ENCODE results near the gene GDPD5.

GDPD5 gene

GRCh38 chr11:75428281-75428724 lies 97.4 kb downstream of the GDPD5 start:
- no peak overlapping the region for H3K4me2 ChIP-seq (ENCODE audit: insufficient read depth, low read length)
- TF ChIP-seq CTCF (IDR thresholded peaks at IDR 0.05; ENCODE audit: borderline replicate concordance, extremely low read depth, low read length, poor library complexity, severe bottlenecking) (no peak), EZH2 (IDR thresholded peaks at IDR 0.05; ENCODE audit: borderline replicate concordance, low read depth, low read length, severe bottlenecking) (no peak)
- H3K9me3 ChIP-seq (ENCODE audit: insufficient read depth, low read length, severe bottlenecking): no peaks in the 10 kb centered on the region
- no peaks in the 10 kb centered on the region for H4K20me1 ChIP-seq (ENCODE audit: insufficient read depth, low read length)
- no peak overlapping the region for H2AFZ ChIP-seq (ENCODE audit: low read depth, low read length)
- H3K79me2 ChIP-seq (ENCODE audit: insufficient read depth, low read length): no peaks in the 10 kb centered on the region
- H3K27me3 ChIP-seq (ENCODE audit: insufficient read depth, low read length, poor library complexity): no peaks in the 10 kb centered on the region
- no peak overlapping the region for H3K27ac ChIP-seq (ENCODE audit: low read length)
- H3K4me3 ChIP-seq (ENCODE audit: low read depth in 1 of 2, low read length in 2 of 2): no peak overlapping the region
- no peak overlapping the region for H3K9ac ChIP-seq (ENCODE audit: low read depth, low read length)
- DNase-seq (no peak), ATAC-seq (ENCODE audit: insufficient read depth, low read depth) (no peak)
- no peaks in the 10 kb centered on the region for H3K4me1 ChIP-seq (ENCODE audit: insufficient read depth, low read length)
- no peaks in the 10 kb centered on the region for H3K36me3 ChIP-seq (ENCODE audit: insufficient read depth, low read length)

DNA sequence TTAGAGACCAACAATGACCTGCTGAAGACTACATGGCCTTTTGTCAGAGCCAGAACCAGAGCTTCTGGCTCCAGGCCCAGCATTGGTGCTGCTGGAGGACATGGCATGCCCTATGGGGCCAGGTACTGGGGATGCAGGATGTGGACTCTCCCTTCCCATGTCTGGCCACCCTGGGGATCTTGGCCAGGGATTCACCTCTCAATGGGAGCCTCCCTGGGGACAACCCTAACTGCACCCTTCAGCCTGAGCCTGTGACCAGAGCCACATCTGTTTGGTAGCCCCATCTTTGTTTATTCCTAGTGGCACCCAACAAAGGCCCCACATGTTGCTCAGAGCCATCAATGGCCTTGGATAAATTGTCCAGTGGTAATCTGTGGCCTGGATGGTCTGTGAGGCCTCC lies 98.6 kb downstream of the GDPD5 start:
- Histone ChIP-seq H3K4me2 (ENCODE audit: insufficient read depth, low read length) (no peak overlapping the region), H3K79me2 (ENCODE audit: insufficient read depth, low read length) (no peaks in the 10 kb centered on the region), H3K9ac (ENCODE audit: low read depth, low read length) (no peak overlapping the region), H3K9me3 (ENCODE audit: insufficient read depth, low read length, severe bottlenecking) (no peaks in the 10 kb centered on the region), H4K20me1 (ENCODE audit: insufficient read depth, low read length) (no peaks in the 10 kb centered on the region), H2AFZ (ENCODE audit: low read depth, low read length) (no peak overlapping the region), H3K36me3 (ENCODE audit: insufficient read depth, low read length) (no peaks in the 10 kb centered on the region; the same call in 1 of the 2 replicates), H3K4me3 (ENCODE audit: low read depth in 1 of 2, low read length in 2 of 2) (no peak overlapping the region), H3K4me1 (ENCODE audit: insufficient read depth, low read length) (no peaks in the 10 kb centered on the region), H3K27me3 (ENCODE audit: insufficient read depth, low read length, poor library complexity) (no peaks in the 10 kb centered on the region), H3K27ac (ENCODE audit: low read length) (no peak overlapping the region)
- ATAC-seq (ENCODE audit: insufficient read depth, low read depth): no peak
- DNase-seq: no peak
- no peak for TF ChIP-seq CTCF (IDR thresholded peaks at IDR 0.05; ENCODE audit: borderline replicate concordance, extremely low read depth, low read length, poor library complexity, severe bottlenecking)
- no peak for TF ChIP-seq EZH2 (IDR thresholded peaks at IDR 0.05; ENCODE audit: borderline replicate concordance, low read depth, low read length, severe bottlenecking)

DNA sequence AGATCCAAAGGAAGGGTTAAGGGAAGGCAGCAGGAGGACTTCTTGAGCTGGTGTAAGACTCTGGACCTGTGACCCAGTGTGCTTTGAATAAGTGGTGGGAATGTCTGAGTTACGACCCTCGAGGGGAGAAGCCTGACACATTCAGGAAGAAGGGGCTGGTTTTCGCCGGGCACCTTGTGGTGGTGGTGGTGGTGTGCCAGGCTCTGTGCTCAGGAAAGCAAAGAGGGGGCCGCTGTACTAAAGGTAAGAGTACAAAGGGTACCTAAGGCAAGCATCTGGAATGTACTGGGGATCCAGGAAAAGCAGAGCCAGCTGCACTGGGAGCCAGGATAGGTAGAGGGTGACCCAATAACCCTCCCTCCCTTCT lies 99.0 kb downstream of the GDPD5 start:
- Histone ChIP-seq H3K4me1 (ENCODE audit: insufficient read depth, low read length) (no peaks in the 10 kb centered on the region), H3K36me3 (ENCODE audit: insufficient read depth, low read length) (no peaks in the 10 kb centered on the region; the same call in 1 of the 2 replicates)

More for the DNA sequence above, 99.0 kb downstream of the GDPD5 start:
- H3K4me3 ChIP-seq (ENCODE audit: low read depth in 1 of 2, low read length in 2 of 2): no peak overlapping the region
- TF ChIP-seq EZH2 (IDR thresholded peaks at IDR 0.05; ENCODE audit: borderline replicate concordance, low read depth, low read length, severe bottlenecking) (no peak), CTCF (IDR thresholded peaks at IDR 0.05; ENCODE audit: borderline replicate concordance, extremely low read depth, low read length, poor library complexity, severe bottlenecking) (no peak)
- H3K27ac ChIP-seq (ENCODE audit: low read length): no peak overlapping the region
- no peaks in the 10 kb centered on the region for H3K27me3 ChIP-seq (ENCODE audit: insufficient read depth, low read length, poor library complexity)
- no peak overlapping the region for H3K4me2 ChIP-seq (ENCODE audit: insufficient read depth, low read length)
- no peak for ATAC-seq (ENCODE audit: insufficient read depth, low read depth)
- no peaks in the 10 kb centered on the region for H3K79me2 ChIP-seq (ENCODE audit: insufficient read depth, low read length)
- H2AFZ ChIP-seq (ENCODE audit: low read depth, low read length): no peak overlapping the region
- H3K9ac ChIP-seq (ENCODE audit: low read depth, low read length): no peak overlapping the region
- no peaks in the 10 kb centered on the region for H4K20me1 ChIP-seq (ENCODE audit: insufficient read depth, low read length)
- no peaks in the 10 kb centered on the region for H3K9me3 ChIP-seq (ENCODE audit: insufficient read depth, low read length, severe bottlenecking)
- DNase-seq: no peak
